IMR-90 (cell line): ENCODE measurements around the gene JPT2. TPM values are rescaled to one million over a fixed set of nuclear protein-coding genes. Genes with fewer than 3 reads are reported as not detected.

ENCODE experiments used
- ATAC-seq: fragments of 200-7000 bp; cut with Tn5 transposase; 2 replicates; pipeline ENCODE4 v1.9.1; 2020; ENCODE audit warnings: low read depth, mild to moderate bottlenecking, moderate library complexity
- BruUV-seq: library from RNA; stranded (reverse); fragments of 400-500 nt; replicated peaks from 2 replicates; lab custom pipeline; 2021; lab: Mats Ljungman, UMichigan
- CTCF ChIA-PET: fragments of 300-600 bp; formaldehyde crosslinking; extraction: SDS; loops from one replicate; lab custom pipeline; 2021; ENCODE audit warnings: antibody characterized with exemption; lab: Yijun Ruan, JAX
- POLR2A ChIA-PET: fragments of 300-600 bp; sonication (Branson Sonifier 250); formaldehyde crosslinking; loops from one replicate; lab custom pipeline; 2022; ENCODE audit warnings: antibody characterized with exemption; ENCODE audit not compliant: unreplicated experiment; lab: Charles Lee
- DNase-seq: peaks from one replicate; pipeline ENCODE4 v3.0.0; 2013
- H2AFZ ChIP-seq: replicated peaks from 2 replicates; pipeline ENCODE3; 2013; ENCODE audit warnings: low read length, mild to moderate bottlenecking; ENCODE audit not compliant: poor library complexity
- H2AK5ac ChIP-seq: 2 replicates; pipeline ENCODE4 v1.6.1; 2013; ENCODE audit warnings: low read depth, low read length, inconsistent platforms
- H2AK9ac ChIP-seq: replicated peaks from 2 replicates; pipeline ENCODE3; 2013; ENCODE audit warnings: mild to moderate bottlenecking, low read depth, low read length, moderate library complexity; ENCODE audit not compliant: poor library complexity
- H2BK120ac ChIP-seq: 2 replicates; pipeline ENCODE4 v1.6.1; 2013; ENCODE audit warnings: low read depth, low read length, inconsistent platforms
- H2BK15ac ChIP-seq: 3 replicates; pipeline ENCODE4 v1.6.1; 2013; ENCODE audit warnings: low read depth, low read length, inconsistent platforms
- H2BK20ac ChIP-seq: 2 replicates; pipeline ENCODE4 v1.6.1; 2013; ENCODE audit warnings: low read depth, mild to moderate bottlenecking, inconsistent platforms, low read length, moderate library complexity
- H2BK5ac ChIP-seq: 2 replicates; pipeline ENCODE4 v1.6.1; 2013; ENCODE audit warnings: mild to moderate bottlenecking, low read depth, low read length, inconsistent platforms; ENCODE audit not compliant: poor library complexity, severe bottlenecking
- H3K14ac ChIP-seq: replicated peaks from 2 replicates; pipeline ENCODE4 v1.6.1; 2013; ENCODE audit warnings: low read depth, low read length, inconsistent platforms
- H3K18ac ChIP-seq: 2 replicates; pipeline ENCODE4 v1.6.1; 2013; ENCODE audit warnings: low read depth, low read length, control low read depth
- H3K23ac ChIP-seq: 2 replicates; pipeline ENCODE4 v1.6.1; 2013; ENCODE audit warnings: low read depth, low read length, inconsistent platforms
- H3K27ac ChIP-seq: 2 replicates; pipeline ENCODE4 v1.5.1; 2013; ENCODE audit warnings: mild to moderate bottlenecking, control low read depth, low read length; ENCODE audit not compliant: insufficient read depth
- H3K27me3 ChIP-seq: 2 replicates; pipeline ENCODE4 v1.6.1; 2013; ENCODE audit warnings: low read length; ENCODE audit not compliant: control insufficient read depth, insufficient read depth
- H3K36me3 ChIP-seq: 2 replicates; pipeline ENCODE4 v1.6.1; 2013; ENCODE audit warnings: low read length, mixed read lengths; ENCODE audit not compliant: control insufficient read depth, insufficient read depth
- H3K4ac ChIP-seq: 2 replicates; pipeline ENCODE4 v1.6.1; 2013; ENCODE audit warnings: low read depth, low read length, inconsistent platforms
- H3K4me1 ChIP-seq: 2 replicates; pipeline ENCODE4 v1.6.1; 2013; ENCODE audit warnings: low read length, mixed read lengths; ENCODE audit not compliant: control insufficient read depth, insufficient read depth
- H3K4me2 ChIP-seq: 2 replicates; pipeline ENCODE4 v1.6.1; 2013; ENCODE audit warnings: low read depth, mild to moderate bottlenecking, control low read depth, low read length, moderate library complexity
- H3K4me3 ChIP-seq: 2 replicates; pipeline ENCODE4 v1.5.1; 2013; ENCODE audit warnings: low read depth, mild to moderate bottlenecking, control low read depth, low read length, moderate library complexity; ENCODE audit not compliant: insufficient read depth
- H3K56ac ChIP-seq: 2 replicates; pipeline ENCODE4 v1.6.1; 2013; ENCODE audit warnings: low read length, inconsistent platforms; ENCODE audit not compliant: insufficient read depth; ENCODE audit errors: extremely low read depth
- H3K79me1 ChIP-seq, 2 experiments: 2 replicates each; pipeline ENCODE4 v1.6.1; 2013; ENCODE audit warnings: low read length in 2 of 2, inconsistent platforms in 1 of 2, low read depth in 1 of 2
- H3K9ac ChIP-seq: 2 replicates; pipeline ENCODE4 v1.6.1; 2013; ENCODE audit warnings: low read depth, low read length, control low read depth
- H3K9me1 ChIP-seq: 2 replicates; pipeline ENCODE4 v1.6.1; 2013; ENCODE audit warnings: low read length, inconsistent platforms; ENCODE audit not compliant: insufficient read depth
- H3K9me3 ChIP-seq: 2 replicates; pipeline ENCODE4 v1.6.1; 2013; ENCODE audit warnings: low read length; ENCODE audit not compliant: control insufficient read depth, insufficient read depth
- H4K20me1 ChIP-seq: 2 replicates; pipeline ENCODE4 v1.6.1; 2013; ENCODE audit warnings: low read length, inconsistent platforms; ENCODE audit not compliant: insufficient read depth
- H4K5ac ChIP-seq: 2 replicates; pipeline ENCODE4 v1.6.1; 2013; ENCODE audit warnings: mild to moderate bottlenecking, low read depth, low read length, control low read depth
- H4K8ac ChIP-seq, 2 experiments: 2 replicates each; pipeline ENCODE4 v1.6.1; 2013; ENCODE audit warnings: low read depth in 2 of 2, low read length in 2 of 2, control low read depth in 1 of 2, inconsistent platforms in 1 of 2
- H4K91ac ChIP-seq: 2 replicates; pipeline ENCODE4 v1.6.1; 2013; ENCODE audit warnings: low read depth, low read length, inconsistent platforms; ENCODE audit not compliant: insufficient read depth
- BHLHE40 ChIP-seq: fragments of 150-350 bp; IDR thresholded peaks from 2 replicates; pipeline ENCODE4 v1.6.1; 2016; ENCODE audit warnings: mild to moderate bottlenecking, low read depth, low read length
- CHD1 ChIP-seq: IDR thresholded peaks from 2 replicates; pipeline ENCODE4 v1.6.1; 2012; ENCODE audit warnings: low read depth, low read length, improper control_type of control experiment
- FOS ChIP-seq: fragments of 150-350 bp; IDR thresholded peaks from 2 replicates; pipeline ENCODE4 v1.6.1; 2016; ENCODE audit warnings: low read depth, low read length
- MAFK ChIP-seq: IDR thresholded peaks from 2 replicates; pipeline ENCODE4 v1.6.1; 2012; ENCODE audit warnings: low read depth, low read length, improper control_type of control experiment
- MAZ ChIP-seq: IDR thresholded peaks from 2 replicates; pipeline ENCODE4 v1.6.1; 2012; ENCODE audit warnings: low read depth, mild to moderate bottlenecking, low read length, improper control_type of control experiment, moderate library complexity, borderline replicate concordance
- POLR2A ChIP-seq: IDR thresholded peaks from 2 replicates; pipeline ENCODE4 v1.6.1; 2012; ENCODE audit warnings: mild to moderate bottlenecking, low read depth, low read length
- RAD21 ChIP-seq: IDR thresholded peaks from 2 replicates; pipeline ENCODE4 v1.6.1; 2012; ENCODE audit warnings: low read length, improper control_type of control experiment
- RCOR1 ChIP-seq: IDR thresholded peaks from 2 replicates; pipeline ENCODE4 v1.6.1; 2012; ENCODE audit warnings: mild to moderate bottlenecking, low read length, improper control_type of control experiment; ENCODE audit not compliant: insufficient replicate concordance
- RFX5 ChIP-seq: IDR thresholded peaks from 2 replicates; pipeline ENCODE4 v1.8.0; 2012; ENCODE audit warnings: low read depth, mild to moderate bottlenecking, low read length, moderate library complexity
- SMC3 ChIP-seq: fragments of 150-350 bp; IDR thresholded peaks from 2 replicates; pipeline ENCODE4 v1.6.1; 2016; ENCODE audit warnings: low read depth, mild to moderate bottlenecking, antibody characterized with exemption, low read length, moderate library complexity
- WGBS, 2 experiments: methylation state at CpG; one replicate each; pipeline versions ENCODE4 v1.1.5 to v1.1.7; 2013; ENCODE audit warnings: missing lambda C conversion rate in 2 of 2; ENCODE audit not compliant: insufficient read length in 1 of 2; ENCODE audit errors: extremely low coverage in 2 of 2; 5-methylcytosine and 5-hydroxymethylcytosine counted together
- dilution Hi-C: fragments of 300-500 bp; cut with HindIII; formaldehyde crosslinking; loops from one replicate; pipeline ENCODE4 v1.14.3; 2018; ENCODE audit warnings: low sequenced_read_pairs; ENCODE audit not compliant: unreplicated experiment
- in situ Hi-C: fragments of 300-500 bp; cut with MboI; formaldehyde crosslinking; loops from 3 replicates; pipeline ENCODE4 v1.14.3; 2019; ENCODE audit warnings: low sequenced_read_pairs, inconsistent platforms, mixed read lengths
- intact Hi-C: fragments of 100-400 bp; cut with micrococcal nuclease; formaldehyde crosslinking; loops from 2 replicates; pipeline ENCODE4 v1.10.0; 2022
- polyA plus RNA-seq, 3 experiments: library from polyadenylated mRNA; depleted of rRNA; stranded (reverse); fragments of >200 nt; gene quantifications; 2 replicates each; pipeline ENCODE4 v1.2.3, GENCODE V29; 2012; ENCODE audit warnings: low replicate concordance in 1 of 3
- total RNA-seq: library from RNA; depleted of rRNA; stranded (reverse); fragments of >200 nt; gene quantifications from 2 replicates; pipeline ENCODE4 v1.2.3, GENCODE V29; 2012
- TF ChIP-seq, protein P1 (sequence below): fragments of 150-350 bp; IDR thresholded peaks from 2 replicates; pipeline ENCODE4 v1.6.1; 2017; ENCODE audit warnings: mild to moderate bottlenecking, antibody characterized with exemption, low read length, low read depth

The JPT2 gene
- total and polyA plus RNA-seq, 2 of the 4 experiments (the other 2 are of a cell fraction): 40.0 to 41.5 TPM

GRCh38 chr16:1666316-1666715, 11.8 kb upstream of the JPT2 start:
- no peak overlapping the region for H2AFZ ChIP-seq
- H3K4me3 ChIP-seq: no peak overlapping the region
- in situ Hi-C loops: no loop called here
- no peak overlapping the region for H2BK120ac ChIP-seq
- H2BK20ac ChIP-seq: no peak overlapping the region
- ChIA-PET CTCF (no interaction called here), POLR2A (no interaction called here)
- no peak overlapping the region for H3K23ac ChIP-seq
- H2BK15ac ChIP-seq: no peak overlapping the region
- dilution Hi-C loops: no loop called here
- no peak for ATAC-seq
- H3K27ac ChIP-seq: no peak overlapping the region
- no peak overlapping the region for H2BK5ac ChIP-seq
- no peak overlapping the region for H2AK5ac ChIP-seq
- no peaks in the 10 kb centered on the region; the same call in 1 of the 2 replicates for H4K20me1 ChIP-seq
- H3K79me1 ChIP-seq: peaks cover 3 to 4% of the 10 kb centered on the region in 2 experiments; a peak in 2 of 4 replicates
- no TSS peak for BruUV-seq
- H3K9me3 ChIP-seq: no peaks in the 10 kb centered on the region
- WGBS, 2 experiments: 100% methylated on average over 2 of the region's 13 CpGs; no CpG with 5 or more reads in 1 of the 2 experiments
- intact Hi-C loops: no loop called here
- no peak for DNase-seq
- H2AK9ac ChIP-seq: no peak overlapping the region
- H3K36me3 ChIP-seq: peaks cover 83% of the 10 kb centered on the region
- no peak overlapping the region for H3K14ac ChIP-seq
- H3K56ac ChIP-seq: no peak overlapping the region
- no peaks in the 10 kb centered on the region for H3K27me3 ChIP-seq
- no peak overlapping the region for H3K4ac ChIP-seq
- no peaks in the 10 kb centered on the region; the same call in 1 of the 2 replicates for H3K9me1 ChIP-seq
- no peak overlapping the region for H4K8ac ChIP-seq
- TF ChIP-seq POLR2A (no peak), SMC3 (no peak), RCOR1 (no peak), RAD21 (no peak), FOS (no peak), RFX5 (no peak), MAFK (no peak), CHD1 (no peak), BHLHE40 (no peak), MAZ (no peak)
- TF ChIP-seq, protein P1, sequence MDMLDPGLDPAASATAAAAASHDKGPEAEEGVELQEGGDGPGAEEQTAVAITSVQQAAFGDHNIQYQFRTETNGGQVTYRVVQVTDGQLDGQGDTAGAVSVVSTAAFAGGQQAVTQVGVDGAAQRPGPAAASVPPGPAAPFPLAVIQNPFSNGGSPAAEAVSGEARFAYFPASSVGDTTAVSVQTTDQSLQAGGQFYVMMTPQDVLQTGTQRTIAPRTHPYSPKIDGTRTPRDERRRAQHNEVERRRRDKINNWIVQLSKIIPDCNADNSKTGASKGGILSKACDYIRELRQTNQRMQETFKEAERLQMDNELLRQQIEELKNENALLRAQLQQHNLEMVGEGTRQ: no peak
- no peaks in the 10 kb centered on the region for H3K4me1 ChIP-seq
- H3K9ac ChIP-seq: no peak overlapping the region
- H3K18ac ChIP-seq: no peak overlapping the region
- H4K5ac ChIP-seq: no peak overlapping the region
- no peak overlapping the region for H4K91ac ChIP-seq
- H3K4me2 ChIP-seq: no peak overlapping the region
